Measurements from ENCODE around the gene SIX5. TPM values are rescaled to one million over a fixed set of nuclear protein-coding genes. Genes with fewer than 3 reads are reported as not detected.

Gene SIX5
- total RNA-seq, 1 donor from 2014 or later: 23.5 TPM

DNA sequence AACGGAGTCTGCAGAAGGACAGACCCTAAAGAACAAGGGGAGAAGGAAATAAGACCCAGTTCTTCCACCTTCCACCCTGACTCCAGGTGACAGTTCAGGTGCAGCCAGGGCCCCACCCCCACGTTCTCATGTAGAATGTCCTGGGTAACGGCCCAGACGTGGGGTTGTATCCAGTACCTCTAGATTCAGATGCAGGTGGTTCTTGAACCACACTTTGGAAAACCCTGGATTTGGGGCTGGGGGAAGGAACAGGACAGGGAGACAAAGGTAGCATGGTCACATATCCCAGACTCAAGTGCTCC lies 11.0 kb upstream of the SIX5 start:
- H3K4me3 Mint-ChIP-seq (ENCODE audit: unreplicated experiment): no peak overlapping the region
- H3K9me3 Mint-ChIP-seq (ENCODE audit: unreplicated experiment): peaks cover 2% of the 10 kb centered on the region
- FAIRE-seq: no peak
- no peak for DNase-seq (ENCODE audit: low read depth)
- H3K4me1 Mint-ChIP-seq (ENCODE audit: low read depth, unreplicated experiment): peaks cover 24% of the 10 kb centered on the region
- H3K9me3 ChIP-seq (ENCODE audit: insufficient read depth, low read depth, low read length): no peaks in the 10 kb centered on the region
- H3K4me2 ChIP-seq (ENCODE audit: low read length): no peak overlapping the region
- no peaks in the 10 kb centered on the region for H3K27me3 ChIP-seq (ENCODE audit: insufficient read depth, low read length)
- no peak overlapping the region for H3K4me3 ChIP-seq (ENCODE audit: insufficient read depth, low read depth, low read length)
- TF ChIP-seq, protein P1, sequence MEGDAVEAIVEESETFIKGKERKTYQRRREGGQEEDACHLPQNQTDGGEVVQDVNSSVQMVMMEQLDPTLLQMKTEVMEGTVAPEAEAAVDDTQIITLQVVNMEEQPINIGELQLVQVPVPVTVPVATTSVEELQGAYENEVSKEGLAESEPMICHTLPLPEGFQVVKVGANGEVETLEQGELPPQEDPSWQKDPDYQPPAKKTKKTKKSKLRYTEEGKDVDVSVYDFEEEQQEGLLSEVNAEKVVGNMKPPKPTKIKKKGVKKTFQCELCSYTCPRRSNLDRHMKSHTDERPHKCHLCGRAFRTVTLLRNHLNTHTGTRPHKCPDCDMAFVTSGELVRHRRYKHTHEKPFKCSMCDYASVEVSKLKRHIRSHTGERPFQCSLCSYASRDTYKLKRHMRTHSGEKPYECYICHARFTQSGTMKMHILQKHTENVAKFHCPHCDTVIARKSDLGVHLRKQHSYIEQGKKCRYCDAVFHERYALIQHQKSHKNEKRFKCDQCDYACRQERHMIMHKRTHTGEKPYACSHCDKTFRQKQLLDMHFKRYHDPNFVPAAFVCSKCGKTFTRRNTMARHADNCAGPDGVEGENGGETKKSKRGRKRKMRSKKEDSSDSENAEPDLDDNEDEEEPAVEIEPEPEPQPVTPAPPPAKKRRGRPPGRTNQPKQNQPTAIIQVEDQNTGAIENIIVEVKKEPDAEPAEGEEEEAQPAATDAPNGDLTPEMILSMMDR (IDR thresholded peaks at IDR 0.05; ENCODE audit: insufficient read depth, low read depth, low read length): no peak
- TF ChIP-seq EZH2 (IDR thresholded peaks at IDR 0.05; ENCODE audit: insufficient read depth, low read length): no peak
- H3K27ac Mint-ChIP-seq (ENCODE audit: unreplicated experiment): no peak overlapping the region
- no peak overlapping the region for H3K27ac ChIP-seq (ENCODE audit: low read depth, low read length)
- peaks cover 67% of the 10 kb centered on the region for H4K20me1 ChIP-seq (ENCODE audit: insufficient read depth, low read length)
- H3K27me3 Mint-ChIP-seq (ENCODE audit: low read depth, unreplicated experiment): no peaks in the 10 kb centered on the region
- no peak overlapping the region for H2AFZ ChIP-seq (ENCODE audit: low read depth, low read length)
- no peak overlapping the region for H3K9ac ChIP-seq (ENCODE audit: low read length)
- peaks cover 8% of the 10 kb centered on the region for H3K36me3 ChIP-seq (ENCODE audit: insufficient read depth, low read length)
- peaks cover 18% of the 10 kb centered on the region for H3K36me3 Mint-ChIP-seq (ENCODE audit: low read depth, unreplicated experiment)
- H3K4me1 ChIP-seq (ENCODE audit: insufficient read depth, low read length): peaks cover 21% of the 10 kb centered on the region
- H3K79me2 ChIP-seq (ENCODE audit: insufficient read depth, low read length): peaks cover 9% of the 10 kb centered on the region

DNA sequence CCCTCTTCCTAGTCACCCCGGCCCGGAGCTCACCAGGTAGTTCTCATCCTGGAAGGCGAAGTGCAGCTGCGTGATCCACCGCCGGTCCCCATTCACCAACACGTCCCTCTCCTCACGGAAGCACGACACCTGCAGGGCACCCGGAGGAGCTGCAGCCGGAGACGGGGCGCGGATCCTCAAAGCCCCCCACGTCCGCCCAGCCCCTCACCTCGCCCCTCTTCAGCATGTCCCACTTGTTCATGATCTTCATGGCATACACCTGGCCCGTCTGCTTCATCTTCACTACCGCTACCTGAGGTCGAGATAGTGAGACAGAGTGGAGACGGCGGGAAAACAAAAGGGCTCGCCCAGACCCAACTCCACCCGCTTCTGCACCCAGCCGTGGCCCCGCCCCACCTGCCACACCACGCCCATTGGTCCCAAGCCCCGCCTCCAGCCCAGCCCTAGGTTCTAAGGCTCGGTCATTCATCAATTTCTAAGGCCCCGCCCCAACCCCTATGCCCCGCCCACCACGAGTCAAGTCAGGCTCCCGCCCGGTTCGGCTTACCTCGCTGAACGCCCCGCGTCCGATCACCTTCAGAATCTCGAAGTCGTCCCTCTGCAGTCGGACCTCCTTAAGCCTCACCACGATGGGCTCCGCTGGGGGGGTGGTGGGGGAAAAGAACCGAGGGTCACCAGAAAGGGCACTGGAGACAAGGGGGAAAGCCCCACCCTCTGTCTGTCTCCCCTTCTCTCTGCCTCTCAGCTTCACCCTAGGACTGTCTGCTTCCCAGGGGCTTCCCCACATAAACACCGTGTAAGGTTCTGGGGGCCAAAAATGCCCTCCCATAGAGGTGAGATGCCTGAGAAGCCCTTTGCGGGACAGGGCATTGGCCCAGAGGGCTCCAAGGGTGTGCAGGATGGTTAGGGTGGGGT lies 10.4 kb upstream of the SIX5 start:
- no peaks in the 10 kb centered on the region for H3K27me3 Mint-ChIP-seq (ENCODE audit: low read depth, unreplicated experiment)
- H3K36me3 ChIP-seq (ENCODE audit: insufficient read depth, low read length): peaks cover 8% of the 10 kb centered on the region
- no peak for TF ChIP-seq EZH2 (IDR thresholded peaks at IDR 0.05; ENCODE audit: insufficient read depth, low read length)
- TF ChIP-seq, protein P1 (IDR thresholded peaks at IDR 0.05; ENCODE audit: insufficient read depth, low read depth, low read length): no peak
- H3K4me2 ChIP-seq (ENCODE audit: low read length): peak overlapping the region; percentile 33
- peaks cover 21% of the 10 kb centered on the region for H3K36me3 Mint-ChIP-seq (ENCODE audit: low read depth, unreplicated experiment)
- H2AFZ ChIP-seq (ENCODE audit: low read depth, low read length): no peak overlapping the region
- peaks cover 2% of the 10 kb centered on the region for H3K9me3 Mint-ChIP-seq (ENCODE audit: unreplicated experiment)
- no peak overlapping the region for H3K27ac ChIP-seq (ENCODE audit: low read depth, low read length)
- H3K27me3 ChIP-seq (ENCODE audit: insufficient read depth, low read length): no peaks in the 10 kb centered on the region
- peak overlapping the region; percentile 57 for H3K4me3 Mint-ChIP-seq (ENCODE audit: unreplicated experiment)
- H3K79me2 ChIP-seq (ENCODE audit: insufficient read depth, low read length): peaks cover 3% of the 10 kb centered on the region
- H3K9me3 ChIP-seq (ENCODE audit: insufficient read depth, low read depth, low read length): no peaks in the 10 kb centered on the region
- peaks cover 21% of the 10 kb centered on the region for H3K4me1 ChIP-seq (ENCODE audit: insufficient read depth, low read length)
- peaks cover 24% of the 10 kb centered on the region for H3K4me1 Mint-ChIP-seq (ENCODE audit: low read depth, unreplicated experiment)
- no peak overlapping the region for H3K9ac ChIP-seq (ENCODE audit: low read length)
- DNase-seq (ENCODE audit: low read depth) (no peak), FAIRE-seq (no peak)
- H3K4me3 ChIP-seq (ENCODE audit: insufficient read depth, low read depth, low read length): no peak overlapping the region
- peak overlapping the region; percentile 85 for H3K27ac Mint-ChIP-seq (ENCODE audit: unreplicated experiment)
- peaks cover 61% of the 10 kb centered on the region for H4K20me1 ChIP-seq (ENCODE audit: insufficient read depth, low read length)
